ENCODE measurements around the gene F12.

The F12 gene

DNA sequence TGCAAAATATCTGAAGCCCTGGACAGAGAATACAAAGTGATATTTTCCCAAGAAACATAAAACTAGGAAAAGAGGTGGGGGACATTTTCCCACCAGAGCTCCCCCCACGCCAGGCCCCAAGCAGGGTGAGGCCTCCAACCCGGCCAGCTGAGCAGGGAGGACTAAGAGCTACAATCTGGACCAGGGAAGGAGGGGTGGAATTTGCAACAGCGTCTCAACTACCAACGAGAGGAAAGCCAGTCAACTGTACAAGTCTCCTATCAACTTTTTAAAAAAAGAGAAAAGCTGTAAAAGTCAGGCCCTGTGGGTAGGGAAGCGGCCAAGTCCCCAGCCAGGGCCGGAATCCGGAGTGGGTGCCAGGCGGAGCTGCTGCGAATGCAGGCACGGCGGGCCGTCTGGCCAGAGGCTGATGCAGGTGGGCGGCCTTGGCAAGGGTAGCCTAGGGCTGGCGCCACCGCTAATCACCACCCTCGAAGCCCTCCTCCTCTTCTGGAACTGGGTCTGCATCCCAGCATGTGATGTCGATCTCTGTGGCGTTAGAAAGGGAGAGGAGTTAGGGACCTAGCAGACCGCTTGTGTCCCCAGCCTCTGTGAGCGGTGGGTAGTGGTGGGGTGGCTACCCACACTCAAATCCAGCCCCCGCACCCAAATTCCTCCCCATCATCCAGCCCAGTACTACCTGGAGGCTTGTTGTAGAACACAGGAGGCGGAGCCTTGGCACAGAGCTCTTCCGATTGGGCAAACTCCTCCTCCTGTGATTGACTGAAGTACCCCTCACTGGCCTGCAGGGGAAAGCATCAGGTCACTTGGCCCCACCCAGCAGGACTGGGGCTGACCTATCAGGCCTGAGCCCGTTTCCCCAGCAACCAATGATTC lies 47.9 kb upstream of the F12 start:
- no peak for TF ChIP-seq SPI1 (IDR thresholded peaks at IDR 0.05; ENCODE audit: borderline replicate concordance, low read depth)
- TF ChIP-seq, protein P1, sequence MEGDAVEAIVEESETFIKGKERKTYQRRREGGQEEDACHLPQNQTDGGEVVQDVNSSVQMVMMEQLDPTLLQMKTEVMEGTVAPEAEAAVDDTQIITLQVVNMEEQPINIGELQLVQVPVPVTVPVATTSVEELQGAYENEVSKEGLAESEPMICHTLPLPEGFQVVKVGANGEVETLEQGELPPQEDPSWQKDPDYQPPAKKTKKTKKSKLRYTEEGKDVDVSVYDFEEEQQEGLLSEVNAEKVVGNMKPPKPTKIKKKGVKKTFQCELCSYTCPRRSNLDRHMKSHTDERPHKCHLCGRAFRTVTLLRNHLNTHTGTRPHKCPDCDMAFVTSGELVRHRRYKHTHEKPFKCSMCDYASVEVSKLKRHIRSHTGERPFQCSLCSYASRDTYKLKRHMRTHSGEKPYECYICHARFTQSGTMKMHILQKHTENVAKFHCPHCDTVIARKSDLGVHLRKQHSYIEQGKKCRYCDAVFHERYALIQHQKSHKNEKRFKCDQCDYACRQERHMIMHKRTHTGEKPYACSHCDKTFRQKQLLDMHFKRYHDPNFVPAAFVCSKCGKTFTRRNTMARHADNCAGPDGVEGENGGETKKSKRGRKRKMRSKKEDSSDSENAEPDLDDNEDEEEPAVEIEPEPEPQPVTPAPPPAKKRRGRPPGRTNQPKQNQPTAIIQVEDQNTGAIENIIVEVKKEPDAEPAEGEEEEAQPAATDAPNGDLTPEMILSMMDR (IDR thresholded peaks at IDR 0.05; ENCODE audit: insufficient read depth, low read length), result peak; percentile 24
- Histone ChIP-seq H3K4me3 (replicated peaks; ENCODE audit: insufficient read depth, low read length) (no peak overlapping the region), H3K27me3 (ENCODE audit: insufficient read depth, poor library complexity, severe bottlenecking) (no peaks in the 10 kb centered on the region), H3K27ac (replicated peaks) (no peak overlapping the region)
- DNase-seq (ENCODE audit: low read depth in 1 of 2, low spot score in 1 of 2), result peak; percentile 91 to 94

DNA sequence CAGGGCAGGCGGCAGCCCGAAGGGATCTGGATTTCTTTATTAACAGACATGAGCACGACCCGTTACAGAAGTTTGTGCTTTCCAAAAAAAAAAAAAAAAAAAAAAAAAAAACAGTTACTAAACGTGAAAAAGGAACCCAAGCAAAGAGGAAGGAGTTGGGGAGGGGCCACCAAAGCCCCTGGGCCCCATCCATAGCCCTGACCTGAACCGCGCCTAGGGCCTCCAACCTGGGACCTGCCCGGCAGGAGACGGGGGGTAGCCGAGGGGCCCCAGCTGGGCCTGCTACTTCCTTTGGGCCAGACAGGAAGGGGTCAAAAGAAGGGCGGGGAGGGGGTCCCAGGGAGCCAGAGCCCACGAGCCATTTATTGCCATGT lies 47.2 kb upstream of the F12 start:
- DNase-seq (ENCODE audit: low read depth in 1 of 2, low spot score in 1 of 2), result no peak
- TF ChIP-seq SPI1 (IDR thresholded peaks at IDR 0.05; ENCODE audit: borderline replicate concordance, low read depth) (no peak), GABPA (IDR thresholded peaks at IDR 0.05; ENCODE audit: low read depth) (no peak), POLR2AphosphoS5 (IDR thresholded peaks at IDR 0.05; ENCODE audit: low read depth) (no peak), REST (IDR thresholded peaks at IDR 0.05; ENCODE audit: insufficient replicate concordance, low read depth) (no peak)
- TF ChIP-seq, protein P1 (IDR thresholded peaks at IDR 0.05; ENCODE audit: insufficient read depth, low read length), result no peak
- no peaks in the 10 kb centered on the region for H3K27me3 ChIP-seq (ENCODE audit: insufficient read depth, poor library complexity, severe bottlenecking)
- H3K27ac ChIP-seq (replicated peaks), result no peak overlapping the region
- no peak overlapping the region for H3K4me3 ChIP-seq (replicated peaks; ENCODE audit: insufficient read depth, low read length)

DNA sequence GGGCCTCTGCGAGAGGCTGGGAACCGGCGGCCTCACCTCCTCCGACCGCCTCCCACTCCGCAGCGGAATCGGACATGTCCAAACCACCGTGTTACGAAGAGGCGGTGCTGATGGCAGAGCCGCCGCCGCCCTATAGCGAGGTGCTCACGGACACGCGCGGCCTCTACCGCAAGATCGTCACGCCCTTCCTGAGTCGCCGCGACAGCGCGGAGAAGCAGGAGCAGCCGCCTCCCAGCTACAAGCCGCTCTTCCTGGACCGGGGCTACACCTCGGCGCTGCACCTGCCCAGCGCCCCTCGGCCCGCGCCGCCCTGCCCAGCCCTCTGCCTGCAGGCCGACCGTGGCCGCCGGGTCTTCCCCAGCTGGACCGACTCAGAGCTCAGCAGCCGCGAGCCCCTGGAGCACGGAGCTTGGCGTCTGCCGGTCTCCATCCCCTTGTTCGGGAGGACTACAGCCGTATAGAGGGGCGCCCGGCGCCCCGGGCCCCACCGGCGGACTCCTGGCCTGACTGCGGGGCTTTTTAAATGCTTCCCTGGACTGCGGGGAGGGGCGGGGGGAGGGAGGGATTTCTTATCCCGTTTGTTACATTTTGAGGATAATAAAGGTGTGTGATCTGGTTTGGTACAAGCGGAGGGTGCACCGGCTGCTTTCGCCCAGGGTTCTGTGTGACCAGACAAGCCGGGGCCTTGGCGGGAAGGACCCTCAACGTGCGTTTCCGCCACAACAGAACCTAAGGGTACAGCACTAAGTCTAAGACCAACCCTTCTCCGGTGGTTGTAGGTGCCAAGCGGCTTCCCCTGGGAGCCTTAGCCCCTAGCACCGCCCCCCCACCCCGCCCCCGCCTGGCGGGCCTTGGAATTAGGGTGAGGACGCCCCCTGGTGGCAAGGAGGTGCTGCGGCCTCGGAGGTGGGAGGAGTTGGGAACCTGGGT lies 46.6 kb upstream of the F12 start:
- TF ChIP-seq, protein P1 (IDR thresholded peaks at IDR 0.05; ENCODE audit: insufficient read depth, low read length), result peak; percentile 85
- peak; percentile 19; the same call in 1 of the 2 replicates for TF ChIP-seq GABPA (IDR thresholded peaks at IDR 0.05; ENCODE audit: low read depth)
- TF ChIP-seq POLR2AphosphoS5 (IDR thresholded peaks at IDR 0.05; ENCODE audit: low read depth), result peak; percentile 16
- no peak for TF ChIP-seq SPI1 (IDR thresholded peaks at IDR 0.05; ENCODE audit: borderline replicate concordance, low read depth)
- no peak for TF ChIP-seq REST (IDR thresholded peaks at IDR 0.05; ENCODE audit: insufficient replicate concordance, low read depth)
- DNase-seq (ENCODE audit: low read depth in 1 of 2, low spot score in 1 of 2), result peak; percentile 80 to 94
- H3K27ac ChIP-seq (replicated peaks), result peak overlapping the region; percentile 80
- no peaks in the 10 kb centered on the region for H3K27me3 ChIP-seq (ENCODE audit: insufficient read depth, poor library complexity, severe bottlenecking)
- peak overlapping the region; percentile 75 for H3K4me3 ChIP-seq (replicated peaks; ENCODE audit: insufficient read depth, low read length)

Data from HL-60 (cell line).